Esophagus muscularis mucosa (tissue), 4 donors: ENCODE measurements around the gene DNAH17. TPM values are rescaled to one million over a fixed set of nuclear protein-coding genes. Genes with fewer than 3 reads are reported as not detected.
A peak's percentile ranks its signal among the peaks of the same experiment; 100 is the strongest.

Experiments
- DNase-seq: peaks from one replicate; pipeline ENCODE4 v3.0.0-alpha.2; 2017; ENCODE audit errors: extremely low spot score
- H3K27ac ChIP-seq, 4 donors: fragments of 200-600 bp; sonication (generic); replicated peaks in 1 of 4; 1 replicate in 3 of 4; 2 replicates in 1 of 4; pipeline ENCODE4 v1.5.1; 2016 to 2019; ENCODE audit warnings: mild to moderate bottlenecking in 1 of 4
- H3K27me3 ChIP-seq, 4 donors: fragments of 200-600 bp; sonication (generic); one replicate each; pipeline versions ENCODE4 v1.5.1 to v1.6.0; 2016 to 2019
- H3K36me3 ChIP-seq, 4 donors: fragments of 200-600 bp; sonication (generic); one replicate each; pipeline ENCODE4 v1.5.1; 2016 to 2019
- H3K4me1 ChIP-seq, 4 donors: fragments of 200-600 bp; sonication (generic); one replicate each; pipeline ENCODE4 v1.5.1; 2016 to 2019
- H3K4me3 ChIP-seq, 4 donors: fragments of 200-600 bp; sonication (generic); 1 replicate in 2 of 4; 2 replicates in 2 of 4; pipeline ENCODE4 v1.5.1; 2016 to 2019; ENCODE audit warnings: mild to moderate bottlenecking in 4 of 4, moderate library complexity in 1 of 4
- H3K9me3 ChIP-seq, 4 donors: fragments of 200-600 bp; sonication (generic); 1 replicate in 3 of 4; 2 replicates in 1 of 4; pipeline ENCODE4 v1.5.1; 2016 to 2019
- EP300 ChIP-seq: sonication (generic); formaldehyde crosslinking; IDR thresholded peaks from one replicate; pipeline ENCODE4 v1.6.1; 2017; ENCODE audit warnings: antibody characterized with exemption
- POLR2A ChIP-seq: fragments of 450-650 bp; IDR thresholded peaks from one replicate; pipeline ENCODE4 v1.6.1; 2017; ENCODE audit warnings: antibody characterized with exemption, moderate library complexity, mild to moderate bottlenecking, low read depth
- POLR2AphosphoS5 ChIP-seq, 2 donors: sonication (generic); formaldehyde crosslinking; IDR thresholded peaks; one replicate each; pipeline ENCODE4 v1.6.1; 2017; ENCODE audit warnings: antibody characterized with exemption in 2 of 2
- WGBS: methylation state at CpG from one replicate; pipeline ENCODE4 v1.1.5; 2018; 5-methylcytosine and 5-hydroxymethylcytosine counted together
- intact Hi-C: fragments of 100-400 bp; cut with DNase I; formaldehyde crosslinking; loops from one replicate; pipeline ENCODE4 v1.15.1; 2023
- total RNA-seq, 4 donors: library from RNA; depleted of rRNA; stranded (reverse); fragments of >200 nt; gene quantifications; one replicate each; pipeline versions ENCODE4 v1.1.0 to v1.2.1, GENCODE V29; 2016
- TF ChIP-seq, protein P1 (sequence below), 3 experiments: fragments of 200-600 bp in 2 of 3; fragments of 450-650 bp in 1 of 3; sonication (generic) in 2 of 3; IDR thresholded peaks; one replicate each; pipeline ENCODE4 v1.5.1; 2017 to 2019; ENCODE audit warnings: antibody characterized with exemption in 3 of 3, mild to moderate bottlenecking in 2 of 3, moderate library complexity in 1 of 3

Gene DNAH17
- total RNA-seq, 4 donors from 2014 or later = not detected

DNA sequence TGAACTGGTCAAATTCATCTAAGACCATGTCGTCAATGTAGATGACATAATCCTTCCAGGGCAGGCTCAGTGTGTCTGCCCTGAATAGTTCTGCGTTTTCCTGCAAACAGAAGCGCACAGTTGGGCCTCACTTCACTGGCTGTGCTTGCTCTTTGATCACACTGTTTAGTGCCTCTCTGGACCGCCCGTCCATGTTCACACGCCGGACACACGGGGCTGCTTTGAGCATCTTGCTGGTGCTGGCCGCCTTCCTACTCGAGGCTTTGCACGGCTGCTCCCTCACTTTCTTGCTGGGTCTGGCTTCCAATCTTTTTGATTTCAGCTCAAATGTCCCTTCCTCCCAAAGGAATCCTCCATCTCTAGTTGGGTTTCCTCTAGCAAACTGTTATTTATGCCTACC is 37.4 kb downstream of the DNAH17 start:
- no peak for DNase-seq
- TF ChIP-seq POLR2A = no peak
- TF ChIP-seq POLR2AphosphoS5 (IDR thresholded peaks at IDR 0.05) = no peak
- no peak for TF ChIP-seq EP300
- TF ChIP-seq, protein P1, sequence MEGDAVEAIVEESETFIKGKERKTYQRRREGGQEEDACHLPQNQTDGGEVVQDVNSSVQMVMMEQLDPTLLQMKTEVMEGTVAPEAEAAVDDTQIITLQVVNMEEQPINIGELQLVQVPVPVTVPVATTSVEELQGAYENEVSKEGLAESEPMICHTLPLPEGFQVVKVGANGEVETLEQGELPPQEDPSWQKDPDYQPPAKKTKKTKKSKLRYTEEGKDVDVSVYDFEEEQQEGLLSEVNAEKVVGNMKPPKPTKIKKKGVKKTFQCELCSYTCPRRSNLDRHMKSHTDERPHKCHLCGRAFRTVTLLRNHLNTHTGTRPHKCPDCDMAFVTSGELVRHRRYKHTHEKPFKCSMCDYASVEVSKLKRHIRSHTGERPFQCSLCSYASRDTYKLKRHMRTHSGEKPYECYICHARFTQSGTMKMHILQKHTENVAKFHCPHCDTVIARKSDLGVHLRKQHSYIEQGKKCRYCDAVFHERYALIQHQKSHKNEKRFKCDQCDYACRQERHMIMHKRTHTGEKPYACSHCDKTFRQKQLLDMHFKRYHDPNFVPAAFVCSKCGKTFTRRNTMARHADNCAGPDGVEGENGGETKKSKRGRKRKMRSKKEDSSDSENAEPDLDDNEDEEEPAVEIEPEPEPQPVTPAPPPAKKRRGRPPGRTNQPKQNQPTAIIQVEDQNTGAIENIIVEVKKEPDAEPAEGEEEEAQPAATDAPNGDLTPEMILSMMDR (IDR thresholded peaks at IDR 0.05) = no peak
- intact Hi-C loops = no loop called here
- WGBS = 89% methylated on average over 11 of the region's 11 CpGs
- Histone ChIP-seq H3K4me3 (no peak overlapping the region), H3K36me3 (no peaks in the 10 kb centered on the region), H3K27ac (no peak overlapping the region), H3K27me3 (no peaks in the 10 kb centered on the region), H3K4me1 (peaks cover 0 to 12% (median 11%) of the 10 kb centered on the region in 4 donors), H3K9me3 (no peaks in the 10 kb centered on the region)

DNA sequence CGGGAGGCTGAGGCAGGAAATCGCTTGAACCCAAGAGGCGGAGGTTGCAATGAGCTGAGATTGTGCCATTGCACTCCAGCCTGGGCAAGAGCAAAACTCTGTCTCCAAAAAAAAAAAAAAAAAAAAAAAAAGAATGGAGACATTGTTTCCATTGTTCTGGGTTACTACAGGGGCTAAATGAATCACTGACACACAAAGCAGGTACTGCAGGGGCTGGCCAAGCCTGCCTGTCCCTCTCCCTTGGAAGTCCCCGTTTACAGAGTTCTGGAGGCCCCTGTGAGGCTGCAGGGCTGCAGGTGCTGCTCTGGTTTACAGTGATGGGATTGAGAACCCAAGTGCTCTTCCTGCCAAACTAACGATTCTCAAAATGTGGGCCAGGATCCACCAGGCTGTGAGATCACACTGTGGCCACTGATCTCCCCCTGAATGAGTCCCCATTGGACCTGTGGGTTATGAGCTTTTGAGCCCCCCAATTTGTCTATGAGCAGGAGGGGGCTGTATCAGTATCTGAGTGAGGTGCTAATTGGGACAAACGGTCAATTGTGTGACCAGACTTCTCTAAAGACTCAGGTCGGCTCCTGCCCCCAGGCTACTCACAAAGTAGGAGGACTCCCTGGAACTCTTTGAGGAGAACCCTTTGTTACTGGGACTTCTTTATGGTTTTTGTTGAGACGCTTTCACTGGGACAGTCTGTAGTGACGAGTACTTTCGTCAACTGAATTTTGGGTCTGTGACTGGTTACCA is 39.0 kb downstream of the DNAH17 start:
- TF ChIP-seq POLR2A = no peak
- TF ChIP-seq POLR2AphosphoS5 (IDR thresholded peaks at IDR 0.05) = no peak
- TF ChIP-seq, protein P1 (IDR thresholded peaks at IDR 0.05) = no peak
- no peaks in the 10 kb centered on the region for H3K36me3 ChIP-seq
- H3K4me1 ChIP-seq = peaks cover 0 to 14% (median 11%) of the 10 kb centered on the region in 4 donors
- no peaks in the 10 kb centered on the region for H3K9me3 ChIP-seq
- H3K27me3 ChIP-seq = no peaks in the 10 kb centered on the region
- intact Hi-C loops = no loop called here
- no peak overlapping the region for H3K27ac ChIP-seq
- no peak overlapping the region for H3K4me3 ChIP-seq
- peak; percentile 90 for DNase-seq
- WGBS = 85% methylated on average over 10 of the region's 10 CpGs

DNA sequence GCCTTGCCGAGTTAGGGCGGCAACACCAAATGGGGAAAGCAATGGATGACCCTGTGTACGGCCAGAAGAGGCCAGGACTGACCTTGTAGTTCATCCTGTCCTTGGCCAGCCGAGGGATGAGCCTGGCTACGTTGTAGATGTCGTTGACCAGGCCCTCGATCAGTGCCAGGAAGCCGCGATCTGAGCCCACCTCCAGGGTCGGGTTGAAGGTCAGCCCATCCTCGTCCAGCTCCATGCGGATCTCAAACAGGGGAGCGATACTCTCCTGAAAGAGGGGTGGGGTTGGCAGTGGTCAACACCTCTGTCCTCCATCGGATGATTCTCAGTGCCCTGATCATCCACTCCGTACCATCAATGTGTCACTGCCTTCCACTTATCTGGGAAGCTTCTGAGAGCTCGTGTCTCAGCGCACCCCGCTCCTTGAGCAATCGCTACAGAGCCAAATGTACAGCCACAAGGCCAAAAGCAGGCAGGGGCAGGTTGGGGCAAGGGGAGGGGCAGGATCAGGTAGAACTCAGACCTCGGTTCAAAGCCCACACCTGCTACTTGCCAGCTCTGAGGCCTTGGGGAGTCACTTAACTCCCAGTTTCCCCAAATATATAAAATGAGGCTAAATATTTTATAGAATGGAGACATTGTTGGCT is 39.9 kb downstream of the DNAH17 start:
- Histone ChIP-seq H3K4me1 (peaks cover 0 to 14% (median 11%) of the 10 kb centered on the region in 4 donors), H3K27ac (no peak overlapping the region), H3K4me3 (no peak overlapping the region), H3K27me3 (no peaks in the 10 kb centered on the region), H3K36me3 (no peaks in the 10 kb centered on the region), H3K9me3 (no peaks in the 10 kb centered on the region)
- 94% methylated on average over 20 of the region's 20 CpGs for WGBS
- TF ChIP-seq POLR2AphosphoS5 (IDR thresholded peaks at IDR 0.05) (no peak), POLR2A (no peak), EP300 (no peak)
- TF ChIP-seq, protein P1 (IDR thresholded peaks at IDR 0.05) = no peak
- no peak for DNase-seq
- intact Hi-C loops = no loop called here

DNA sequence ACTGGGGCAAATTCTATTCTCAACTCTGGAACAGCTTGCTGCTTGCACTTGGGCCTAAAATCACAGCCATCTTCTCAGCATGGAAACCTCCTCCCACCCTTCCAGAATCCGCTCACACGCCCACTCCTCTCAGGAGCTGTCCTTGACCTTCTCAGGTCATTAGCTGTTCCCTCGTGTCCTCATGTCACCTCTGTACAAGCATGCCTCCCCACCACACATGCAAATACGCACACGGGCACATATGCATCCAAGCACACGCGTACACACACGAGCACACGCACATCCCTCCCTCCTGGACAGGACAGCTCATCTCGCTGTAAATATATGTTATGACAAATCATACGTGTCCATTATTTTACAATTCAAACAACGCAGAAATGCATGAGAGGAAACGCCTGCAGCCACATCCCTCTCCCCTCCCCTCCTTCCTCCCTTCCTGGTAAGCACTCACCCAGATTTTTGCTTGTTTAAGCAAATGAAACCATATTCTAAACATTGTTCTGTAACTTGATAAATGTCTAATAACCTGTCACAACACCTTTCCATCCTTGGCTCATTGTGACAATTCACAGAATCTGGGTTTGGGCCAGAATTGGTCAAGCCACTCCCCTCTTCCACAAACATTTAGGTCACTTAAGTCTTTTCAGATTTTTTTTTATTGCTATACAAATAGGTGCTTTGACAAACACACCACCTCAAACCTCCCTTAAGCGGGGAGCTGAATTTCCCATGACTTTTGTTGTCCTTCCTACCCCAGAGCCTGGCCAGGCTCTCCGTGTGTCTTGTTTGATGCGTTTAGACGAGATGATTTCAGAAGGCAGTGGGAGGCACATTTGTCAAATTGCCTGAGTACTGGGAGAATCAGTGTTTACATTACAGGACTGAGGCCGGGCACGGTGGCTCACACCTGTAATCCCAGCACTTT is 41.7 kb downstream of the DNAH17 start:
- TF ChIP-seq POLR2AphosphoS5 (IDR thresholded peaks at IDR 0.05) (no peak), POLR2A (no peak), EP300 (no peak)
- TF ChIP-seq, protein P1 (IDR thresholded peaks at IDR 0.05) = no peak
- Histone ChIP-seq H3K4me3 (no peak overlapping the region), H3K4me1 (peaks cover 0 to 14% (median 11%) of the 10 kb centered on the region in 4 donors), H3K9me3 (no peaks in the 10 kb centered on the region), H3K27ac (no peak overlapping the region), H3K27me3 (no peaks in the 10 kb centered on the region), H3K36me3 (no peaks in the 10 kb centered on the region)
- 47% methylated on average over 19 of the region's 19 CpGs for WGBS
- DNase-seq = no peak
- intact Hi-C loops = no loop called here
